CD4-positive, alpha-beta T cell treated with Interleukin-6 for 4 hours (primary cell): Measurements from ENCODE around the gene CAPN3.
"Not testable (repeated sequence)": the region's sequence is repeated elsewhere in the genome, so short reads cannot be mapped to it uniquely, and the experiment has no call there.

Experiments
- DNase-seq: peaks from one replicate; pipeline ENCODE4 v3.0.0-alpha.2; 2020; ENCODE audit warnings: mixed read lengths

Gene CAPN3

GRCh38 chr15:42359249-42359648 lies at the start of gene CAPN3:
TSS of gene CAPN3 (plus strand) at chr15:42359501. CDS start at chr15:42359806, 305 bp downstream.
- DNase-seq = no peak

- DNase-seq = no peak
These were observed 45.8 kb upstream of the CAPN3 start for GRCh38 chr15:42313463-42313862.

- DNase-seq = no peak
These were observed 44.5 kb upstream of the CAPN3 start for GRCh38 chr15:42314818-42315217.

GRCh38 chr15:42315521-42315920 lies 43.8 kb upstream of the CAPN3 start:
- no peak for DNase-seq

- not testable (repeated sequence) for DNase-seq
These were observed 43.0 kb upstream of the CAPN3 start for GRCh38 chr15:42316282-42316805.

GRCh38 chr15:42319206-42319605 lies 40.1 kb upstream of the CAPN3 start:
- DNase-seq = no peak

- no peak for DNase-seq
These were observed 35.0 kb upstream of the CAPN3 start for GRCh38 chr15:42324308-42324707.

- no peak for DNase-seq
These were observed 30.1 kb upstream of the CAPN3 start for GRCh38 chr15:42329161-42329560.

- no peak for DNase-seq
These were observed 29.3 kb upstream of the CAPN3 start for GRCh38 chr15:42329992-42330391.

GRCh38 chr15:42331235-42331634 lies 28.1 kb upstream of the CAPN3 start:
- DNase-seq = no peak

GRCh38 chr15:42332331-42332730 lies 27.0 kb upstream of the CAPN3 start:
- DNase-seq = no peak

GRCh38 chr15:42335074-42335473 lies 24.2 kb upstream of the CAPN3 start:
- no peak for DNase-seq

GRCh38 chr15:42336650-42337049 lies 22.7 kb upstream of the CAPN3 start:
- DNase-seq = not testable (repeated sequence)

GRCh38 chr15:42337104-42337503 lies 22.2 kb upstream of the CAPN3 start:
- DNase-seq = not testable (repeated sequence)

GRCh38 chr15:42338500-42338899 lies 20.8 kb upstream of the CAPN3 start:
- DNase-seq = no peak

GRCh38 chr15:42343596-42344232 lies 15.6 kb upstream of the CAPN3 start:
- no peak for DNase-seq

GRCh38 chr15:42344763-42345162 lies 14.5 kb upstream of the CAPN3 start:
- DNase-seq = no peak

- DNase-seq = no peak
These were observed 13.8 kb upstream of the CAPN3 start for GRCh38 chr15:42345504-42345903.

- no peak for DNase-seq
These were observed 11.2 kb upstream of the CAPN3 start for GRCh38 chr15:42348083-42348482.

- DNase-seq = no peak
These were observed 10.1 kb upstream of the CAPN3 start for GRCh38 chr15:42349186-42349585.

GRCh38 chr15:42352401-42352800 lies 6.9 kb upstream of the CAPN3 start:
- no peak for DNase-seq

GRCh38 chr15:42353061-42353460 lies 6.2 kb upstream of the CAPN3 start:
- no peak for DNase-seq

- no peak for DNase-seq
These were observed 4.5 kb upstream of the CAPN3 start for GRCh38 chr15:42354824-42355223.

- DNase-seq = no peak
These were observed 4.0 kb upstream of the CAPN3 start for GRCh38 chr15:42355291-42355690.

- DNase-seq = no peak
These were observed 2.5 kb upstream of the CAPN3 start for GRCh38 chr15:42356851-42357250.
